Thoracic aorta (tissue), 2 donors: ENCODE measurements around the gene TMC6. TPM values are rescaled to one million over a fixed set of nuclear protein-coding genes. Genes with fewer than 3 reads are reported as not detected.
"Not testable (repeated sequence)": the region's sequence is repeated elsewhere in the genome, so short reads cannot be mapped to it uniquely, and the experiment has no call there.

Experiments
- ATAC-seq: fragments of 150-250 bp; one replicate; pipeline ENCODE4 v1.8.0; 2017; ENCODE audit warnings: low read depth; ENCODE audit not compliant: insufficient number of reproducible peaks, low FRiP score
- DNase-seq: peaks from one replicate; pipeline ENCODE4 v3.0.0-alpha.2; 2020; ENCODE audit warnings: low spot score
- H3K27ac ChIP-seq, 2 donors: fragments of 200-600 bp; sonication (generic); 1 replicate in 1 of 2; 2 replicates in 1 of 2; pipeline ENCODE4 v1.5.1; 2016; ENCODE audit warnings: mild to moderate bottlenecking in 2 of 2, moderate library complexity in 2 of 2
- H3K27me3 ChIP-seq: fragments of 200-600 bp; sonication (generic); replicated peaks from 2 replicates; pipeline ENCODE4 v1.6.0; 2016; ENCODE audit warnings: mild to moderate bottlenecking; ENCODE audit not compliant: insufficient read depth
- H3K36me3 ChIP-seq: fragments of 200-600 bp; sonication (generic); one replicate; pipeline ENCODE4 v1.5.1; 2016
- H3K4me1 ChIP-seq, 2 donors: fragments of 200-600 bp; sonication (generic); 1 replicate in 1 of 2; 2 replicates in 1 of 2; pipeline versions ENCODE4 v1.5.1 to v1.6.0; 2016; ENCODE audit warnings: low read depth in 2 of 2, mild to moderate bottlenecking in 1 of 2; ENCODE audit not compliant: control insufficient read depth in 1 of 2
- H3K4me3 ChIP-seq: fragments of 200-600 bp; sonication (generic); 2 replicates; pipeline ENCODE4 v1.5.1; 2016; ENCODE audit warnings: mild to moderate bottlenecking
- H3K9me3 ChIP-seq: fragments of 200-600 bp; sonication (generic); 2 replicates; pipeline ENCODE4 v1.5.1; 2016
- total RNA-seq, 2 donors: library from RNA; depleted of rRNA; stranded (reverse); fragments of >200 nt; gene quantifications; one replicate each; pipeline versions ENCODE4 v1.1.0 to v1.2.3, GENCODE V29; 2016
- TF ChIP-seq, protein P1 (sequence below): fragments of 200-600 bp; sonication (generic); IDR thresholded peaks from one replicate; pipeline ENCODE4 v1.5.1; 2019; ENCODE audit warnings: antibody characterized with exemption

The TMC6 gene
- total RNA-seq, 2 donors from 2014 or later: 22.6 to 44.3 TPM

DNA sequence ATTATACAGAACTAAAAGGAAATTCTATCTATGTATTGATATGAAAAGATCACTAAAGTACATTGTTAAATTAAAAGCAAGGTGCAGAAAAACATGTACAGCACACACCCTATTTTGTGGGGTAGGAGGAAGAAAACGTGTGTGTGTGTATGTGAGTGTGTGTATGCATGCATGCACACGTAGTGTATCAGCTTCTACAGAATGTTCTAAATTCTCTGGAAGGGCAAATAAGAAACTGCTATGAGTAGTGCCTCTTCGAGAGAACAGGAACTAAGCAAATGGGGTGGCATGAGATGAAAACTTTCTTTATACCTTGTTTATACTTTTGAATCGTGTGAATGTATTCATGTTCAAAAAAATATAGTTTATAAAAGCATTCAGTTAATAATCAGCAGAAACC, 58.9 kb downstream of the TMC6 start:
- Histone ChIP-seq H3K27ac (no peak overlapping the region), H3K36me3 (peaks cover 54% of the 10 kb centered on the region), H3K4me1 (no peaks in the 10 kb centered on the region), H3K9me3 (no peaks in the 10 kb centered on the region), H3K4me3 (no peak overlapping the region), H3K27me3 (no peaks in the 10 kb centered on the region)
- DNase-seq (no peak), ATAC-seq (no peak)
- TF ChIP-seq, protein P1, sequence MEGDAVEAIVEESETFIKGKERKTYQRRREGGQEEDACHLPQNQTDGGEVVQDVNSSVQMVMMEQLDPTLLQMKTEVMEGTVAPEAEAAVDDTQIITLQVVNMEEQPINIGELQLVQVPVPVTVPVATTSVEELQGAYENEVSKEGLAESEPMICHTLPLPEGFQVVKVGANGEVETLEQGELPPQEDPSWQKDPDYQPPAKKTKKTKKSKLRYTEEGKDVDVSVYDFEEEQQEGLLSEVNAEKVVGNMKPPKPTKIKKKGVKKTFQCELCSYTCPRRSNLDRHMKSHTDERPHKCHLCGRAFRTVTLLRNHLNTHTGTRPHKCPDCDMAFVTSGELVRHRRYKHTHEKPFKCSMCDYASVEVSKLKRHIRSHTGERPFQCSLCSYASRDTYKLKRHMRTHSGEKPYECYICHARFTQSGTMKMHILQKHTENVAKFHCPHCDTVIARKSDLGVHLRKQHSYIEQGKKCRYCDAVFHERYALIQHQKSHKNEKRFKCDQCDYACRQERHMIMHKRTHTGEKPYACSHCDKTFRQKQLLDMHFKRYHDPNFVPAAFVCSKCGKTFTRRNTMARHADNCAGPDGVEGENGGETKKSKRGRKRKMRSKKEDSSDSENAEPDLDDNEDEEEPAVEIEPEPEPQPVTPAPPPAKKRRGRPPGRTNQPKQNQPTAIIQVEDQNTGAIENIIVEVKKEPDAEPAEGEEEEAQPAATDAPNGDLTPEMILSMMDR: no peak

DNA sequence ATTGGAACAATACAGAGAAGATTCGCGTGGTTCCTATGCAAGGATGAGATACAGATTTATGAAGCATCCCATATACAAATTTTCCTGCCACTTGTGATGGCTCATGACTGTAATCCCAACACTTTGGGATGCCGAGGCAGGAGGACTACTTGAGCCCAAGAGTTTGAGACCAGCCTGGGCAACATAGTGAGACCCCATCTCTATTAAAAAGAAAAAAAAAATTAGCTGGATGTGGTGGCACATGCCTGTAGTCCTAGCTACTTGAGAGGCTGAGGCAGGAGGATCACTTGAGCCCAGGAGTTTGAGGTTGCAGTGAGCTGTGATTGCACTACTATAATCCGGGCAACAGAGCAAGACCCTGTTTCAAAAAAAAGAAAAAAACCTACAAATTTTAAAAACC, 61.6 kb downstream of the TMC6 start:
- H3K27me3 ChIP-seq, ATAC-seq, DNase-seq, H3K9me3 ChIP-seq, H3K27ac ChIP-seq, H3K4me1 ChIP-seq, H3K4me3 ChIP-seq: not testable (repeated sequence)
- H3K36me3 ChIP-seq: peaks cover 31% of the 10 kb centered on the region

DNA sequence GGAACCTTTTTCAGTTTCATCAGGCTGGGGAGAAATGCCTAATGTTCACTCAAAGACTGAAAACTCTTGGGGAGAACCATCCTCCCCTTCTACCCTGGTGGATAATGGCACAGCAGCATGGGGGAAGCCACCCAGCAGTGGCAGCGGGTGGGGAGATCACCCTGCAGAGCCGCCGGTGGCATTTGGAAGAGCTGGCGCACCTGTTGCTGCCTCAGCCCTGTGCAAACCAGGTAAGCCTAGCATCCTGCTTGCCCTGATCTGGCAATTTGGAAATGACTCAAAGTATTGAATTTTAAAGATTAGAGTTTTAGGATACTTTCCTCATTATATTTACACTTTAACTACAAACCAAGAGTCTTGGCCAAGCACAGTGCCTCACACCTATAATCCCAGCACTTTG, 63.8 kb downstream of the TMC6 start:
- ATAC-seq: no peak

DNA sequence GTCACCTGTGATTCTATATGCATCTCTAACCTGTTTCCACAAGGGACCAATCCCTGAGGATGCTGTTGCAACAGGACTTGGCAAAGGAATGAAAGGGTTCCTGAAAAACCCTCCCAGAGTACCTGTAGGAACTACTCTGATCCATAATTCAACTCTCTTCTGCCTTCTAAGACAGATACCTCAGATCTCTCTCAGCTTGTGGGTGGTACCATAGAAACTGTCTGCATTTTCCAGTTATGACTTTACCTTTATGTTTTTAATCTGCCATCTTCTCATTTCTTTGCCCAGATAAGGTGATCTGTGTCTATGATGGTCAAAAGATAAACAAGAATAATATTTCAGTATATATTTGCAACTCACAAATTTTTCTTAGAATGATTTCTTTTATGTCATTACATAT, 65.1 kb downstream of the TMC6 start:
- H3K27ac ChIP-seq: no peak overlapping the region

More for the DNA sequence above, 63.8 kb downstream of the TMC6 start:
- Histone ChIP-seq H3K4me1 (peaks cover 0 to under 1% of the 10 kb centered on the region in 2 donors), H3K27ac (no peak overlapping the region), H3K36me3 (peaks cover 21% of the 10 kb centered on the region), H3K27me3 (no peaks in the 10 kb centered on the region), H3K4me3 (no peak overlapping the region), H3K9me3 (no peaks in the 10 kb centered on the region)
- DNase-seq: no peak
- TF ChIP-seq, protein P1: no peak

DNA sequence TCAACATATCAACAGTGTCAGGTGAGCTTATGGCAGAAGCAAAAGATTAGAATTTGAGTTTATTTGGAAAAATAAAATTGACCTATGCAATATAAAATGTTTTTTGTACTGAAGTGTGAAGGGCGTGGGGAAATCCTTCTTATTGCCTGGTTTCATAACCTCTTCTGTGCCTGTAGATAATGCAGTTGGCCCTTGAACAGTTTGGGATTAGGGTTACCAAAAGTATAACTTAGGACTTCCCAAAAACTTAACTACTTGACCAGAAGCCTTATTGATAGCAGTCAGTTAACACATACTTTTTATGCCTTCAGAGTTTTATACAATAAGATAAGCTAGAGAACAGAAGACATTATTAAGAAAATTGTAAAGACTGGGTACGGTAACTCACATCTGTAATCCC, 66.0 kb downstream of the TMC6 start:
- H3K4me3 ChIP-seq: no peak overlapping the region
- H3K27ac ChIP-seq: no peak overlapping the region
- ATAC-seq (no peak), DNase-seq (no peak)
- H3K9me3 ChIP-seq: no peaks in the 10 kb centered on the region
- TF ChIP-seq, protein P1: no peak
- H3K36me3 ChIP-seq: peaks cover 15% of the 10 kb centered on the region
- H3K27me3 ChIP-seq: no peaks in the 10 kb centered on the region
- peaks cover 14 to 21% of the 10 kb centered on the region in 2 donors for H3K4me1 ChIP-seq

More for the DNA sequence above, 65.1 kb downstream of the TMC6 start:
- no peak for ATAC-seq
- Histone ChIP-seq H3K4me1 (peaks cover 8 to 12% of the 10 kb centered on the region in 2 donors), H3K9me3 (no peaks in the 10 kb centered on the region), H3K27me3 (no peaks in the 10 kb centered on the region), H3K36me3 (peaks cover 21% of the 10 kb centered on the region), H3K4me3 (no peak overlapping the region)
- no peak for DNase-seq
- TF ChIP-seq, protein P1: no peak

Other genes starting within 250 kb of the TMC6 start
- gene TNRC6C, start 170.1 kb downstream of the TMC6 start, total RNA-seq: 10 to 100 TPM; 27.8 to 41.1 TPM
- gene TMC8, start 2.0 kb upstream of the TMC6 start, total RNA-seq: 1 to 10 TPM; 5.6 to 9.3 TPM
- gene C17orf99, start 17.6 kb upstream of the TMC6 start, total RNA-seq: not detected
- gene SYNGR2, start 39.8 kb upstream of the TMC6 start, total RNA-seq: 100 to 1,000 TPM in 1 of 2 donors, 10 to 100 TPM in 1; 61.7 to 100 TPM
- 1 to 10 TPM; 3.3 to 3.5 TPM for gene TK1, start 58.3 kb upstream of the TMC6 start, total RNA-seq
- 10 to 100 TPM; 18.8 to 44.0 TPM for gene AFMID, start 58.6 kb upstream of the TMC6 start, total RNA-seq
- gene BIRC5, start 85.5 kb upstream of the TMC6 start, total RNA-seq: 1 to 10 TPM in 1 of 2 donors, under 1 TPM in 1; 0.14 to 4.2 TPM
- not detected for gene TMEM235, start 102.9 kb upstream of the TMC6 start, total RNA-seq
- gene SOCS3, start 231.3 kb upstream of the TMC6 start, total RNA-seq: 100 to 1,000 TPM; 313 to 361 TPM
- gene PGS1, start 249.9 kb upstream of the TMC6 start, total RNA-seq: 10 to 100 TPM; 52.0 to 98.4 TPM